GM10248 (cell line): ENCODE data around the gene KCMF1.

ENCODE experiments used
- CTCF ChIA-PET: fragments of 300-600 bp; sonication (Branson Sonifier 250); formaldehyde crosslinking; extraction: SDS; loops from one replicate; lab custom pipeline; 2021; ENCODE audit warnings: antibody characterized with exemption; lab: Yijun Ruan, JAX
- POLR2A ChIA-PET: fragments of 350-650 bp; sonication (Branson Sonifier 250); formaldehyde crosslinking; extraction: SDS; loops from one replicate; lab custom pipeline; 2020; ENCODE audit warnings: antibody characterized with exemption; lab: Yijun Ruan, JAX
- DNase-seq: peaks from one replicate; pipeline ENCODE4 v3.0.0; 2012; ENCODE audit errors: extremely low spot score
- TF ChIP-seq, protein P1 (sequence below): IDR thresholded peaks from 2 replicates; pipeline ENCODE4 v1.5.1; 2012; ENCODE audit warnings: mild to moderate bottlenecking, low read depth; ENCODE audit errors: extremely low read depth, missing control alignments, control extremely low read depth

The KCMF1 gene

DNA sequence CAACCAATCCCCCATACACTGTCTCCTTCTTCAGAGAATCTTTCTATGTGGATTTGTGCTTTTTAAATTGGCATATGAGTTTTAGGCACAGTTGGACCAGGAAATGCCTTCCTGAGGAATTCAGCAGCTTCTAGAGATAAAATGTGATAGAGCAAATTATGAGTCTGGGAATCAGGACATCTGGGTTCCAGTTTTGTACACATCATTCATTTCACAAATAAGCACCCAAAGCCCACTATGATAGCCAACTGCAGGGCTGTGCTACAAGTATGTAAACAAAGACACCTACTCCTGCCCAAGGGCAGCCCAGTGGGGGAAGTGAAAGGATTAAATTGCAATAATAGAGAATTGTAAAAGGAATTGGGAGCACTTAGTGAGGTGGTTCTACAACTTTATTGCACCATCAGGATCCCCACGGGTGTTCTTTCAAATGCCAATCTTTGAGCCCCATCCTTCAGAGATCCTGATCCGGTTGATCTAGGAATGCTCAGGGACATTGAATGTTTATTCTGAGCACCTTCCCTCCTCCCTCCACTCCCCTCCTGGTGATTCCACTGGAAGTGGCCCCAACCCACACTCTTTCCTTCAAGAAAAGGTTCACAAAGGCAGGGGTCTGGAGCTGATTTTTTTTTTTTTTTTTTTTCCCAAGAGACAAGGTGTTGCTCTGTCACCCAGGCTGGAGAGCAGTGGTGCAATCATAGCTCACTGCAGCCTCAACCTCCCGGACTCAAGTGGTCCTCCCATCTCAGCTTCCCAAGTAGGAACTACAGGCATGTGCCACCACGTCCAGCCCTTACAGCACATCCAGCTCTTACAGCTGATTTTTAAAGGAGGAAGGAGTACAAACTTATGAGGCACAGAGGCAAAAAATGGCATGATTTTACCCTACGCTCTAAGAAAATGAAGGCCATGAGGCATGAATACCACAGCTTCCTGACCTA is 11.1 kb upstream of the KCMF1 start:
- POLR2A ChIA-PET: interaction anchor here (0.5 to 1.4 kb wide), 3 partner anchors 17 to 33 kb away, joined by 3 to 6 read pairs (median 6); no protein-coding TSS in a partner anchor
- TF ChIP-seq, protein P1, sequence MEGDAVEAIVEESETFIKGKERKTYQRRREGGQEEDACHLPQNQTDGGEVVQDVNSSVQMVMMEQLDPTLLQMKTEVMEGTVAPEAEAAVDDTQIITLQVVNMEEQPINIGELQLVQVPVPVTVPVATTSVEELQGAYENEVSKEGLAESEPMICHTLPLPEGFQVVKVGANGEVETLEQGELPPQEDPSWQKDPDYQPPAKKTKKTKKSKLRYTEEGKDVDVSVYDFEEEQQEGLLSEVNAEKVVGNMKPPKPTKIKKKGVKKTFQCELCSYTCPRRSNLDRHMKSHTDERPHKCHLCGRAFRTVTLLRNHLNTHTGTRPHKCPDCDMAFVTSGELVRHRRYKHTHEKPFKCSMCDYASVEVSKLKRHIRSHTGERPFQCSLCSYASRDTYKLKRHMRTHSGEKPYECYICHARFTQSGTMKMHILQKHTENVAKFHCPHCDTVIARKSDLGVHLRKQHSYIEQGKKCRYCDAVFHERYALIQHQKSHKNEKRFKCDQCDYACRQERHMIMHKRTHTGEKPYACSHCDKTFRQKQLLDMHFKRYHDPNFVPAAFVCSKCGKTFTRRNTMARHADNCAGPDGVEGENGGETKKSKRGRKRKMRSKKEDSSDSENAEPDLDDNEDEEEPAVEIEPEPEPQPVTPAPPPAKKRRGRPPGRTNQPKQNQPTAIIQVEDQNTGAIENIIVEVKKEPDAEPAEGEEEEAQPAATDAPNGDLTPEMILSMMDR: no peak
- CTCF ChIA-PET: interaction anchor here (1.0 to 4.6 kb wide), 6 partner anchors 9 to 60 kb away, joined by 3 to 42 read pairs (median 4); no protein-coding TSS in a partner anchor
- no peak for DNase-seq

DNA sequence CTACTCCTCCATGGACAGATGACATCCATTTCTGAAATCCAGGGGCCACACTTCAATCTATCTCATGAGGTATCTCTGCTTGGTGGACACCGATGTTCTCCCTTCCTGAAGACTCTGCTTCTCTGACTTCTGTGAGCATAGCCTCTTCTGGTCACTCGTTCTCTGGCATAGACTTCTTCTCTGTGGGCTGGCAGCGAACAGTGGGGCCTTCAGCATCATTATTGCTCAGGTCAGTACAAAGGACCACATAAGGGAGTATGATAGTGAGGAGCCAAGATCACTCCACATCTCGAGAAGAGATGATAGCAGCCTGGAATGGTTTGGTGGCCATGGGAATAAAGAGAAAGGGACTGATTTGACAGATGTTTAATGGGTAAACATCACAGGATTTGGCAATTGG is 8.0 kb upstream of the KCMF1 start:
- CTCF ChIA-PET: interaction anchor here (1.1 kb wide), 1 partner anchor 16 kb away, joined by 5 read pairs; no protein-coding TSS in a partner anchor
- no peak for DNase-seq
- POLR2A ChIA-PET: no interaction called here
- TF ChIP-seq, protein P1: no peak

DNA sequence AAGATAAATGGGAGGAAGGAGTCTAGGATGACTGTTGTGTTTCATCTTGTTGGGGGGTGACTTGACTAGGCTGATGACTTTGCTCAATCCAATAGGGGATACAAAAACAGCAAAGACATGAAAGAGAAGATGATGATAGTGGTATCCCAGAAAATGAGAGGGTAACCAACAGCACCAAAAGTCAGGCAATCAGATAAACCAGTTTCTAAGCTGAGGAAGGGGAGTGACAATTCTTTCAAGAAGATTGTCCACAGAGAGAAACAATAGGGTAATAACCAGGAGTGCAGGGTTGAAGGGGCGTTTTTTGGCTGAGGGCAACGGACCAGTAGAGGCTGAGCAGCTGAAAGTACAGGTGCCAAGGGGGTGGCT is 7.7 kb upstream of the KCMF1 start:
- ChIA-PET POLR2A (no interaction called here), CTCF (interaction anchor here (1.1 kb wide), 1 partner anchor 16 kb away, joined by 5 read pairs; no protein-coding TSS in a partner anchor)
- TF ChIP-seq, protein P1: no peak
- no peak for DNase-seq

DNA sequence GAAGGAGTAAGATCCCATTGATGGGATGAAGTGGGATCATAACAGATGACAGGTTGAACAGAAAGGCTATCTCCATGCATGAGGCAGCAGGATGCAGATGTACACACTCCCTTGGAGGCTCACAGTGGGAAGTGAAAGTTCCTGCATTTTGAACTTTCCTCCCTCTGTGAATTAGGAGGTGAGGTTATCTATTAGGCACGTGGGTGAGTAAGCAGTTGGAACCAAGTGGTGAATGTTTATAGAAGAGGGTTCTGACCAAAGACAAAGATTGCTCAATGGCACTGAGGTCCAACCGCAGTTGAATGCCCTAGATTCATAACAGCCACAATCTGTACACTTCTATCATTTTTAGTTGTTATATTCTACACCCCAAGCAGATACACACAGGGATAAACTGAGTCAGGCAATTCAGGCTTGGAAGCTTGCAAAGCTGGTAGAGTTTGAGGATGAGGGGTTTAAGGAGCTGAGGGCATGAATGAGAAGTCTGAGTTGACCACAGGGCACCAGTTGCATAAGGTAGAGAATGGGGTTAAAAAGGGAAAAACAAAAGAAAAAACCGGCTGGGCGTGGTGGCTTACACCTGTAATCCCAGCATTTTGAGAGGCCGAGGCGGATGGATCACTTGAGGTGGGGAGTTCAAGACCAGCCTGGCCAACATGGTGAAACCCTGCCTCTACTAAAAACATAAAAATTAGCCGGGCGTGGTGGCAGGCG is 7.1 kb upstream of the KCMF1 start:
- no peak for DNase-seq
- CTCF ChIA-PET: no interaction called here
- POLR2A ChIA-PET: no interaction called here
- TF ChIP-seq, protein P1: no peak

DNA sequence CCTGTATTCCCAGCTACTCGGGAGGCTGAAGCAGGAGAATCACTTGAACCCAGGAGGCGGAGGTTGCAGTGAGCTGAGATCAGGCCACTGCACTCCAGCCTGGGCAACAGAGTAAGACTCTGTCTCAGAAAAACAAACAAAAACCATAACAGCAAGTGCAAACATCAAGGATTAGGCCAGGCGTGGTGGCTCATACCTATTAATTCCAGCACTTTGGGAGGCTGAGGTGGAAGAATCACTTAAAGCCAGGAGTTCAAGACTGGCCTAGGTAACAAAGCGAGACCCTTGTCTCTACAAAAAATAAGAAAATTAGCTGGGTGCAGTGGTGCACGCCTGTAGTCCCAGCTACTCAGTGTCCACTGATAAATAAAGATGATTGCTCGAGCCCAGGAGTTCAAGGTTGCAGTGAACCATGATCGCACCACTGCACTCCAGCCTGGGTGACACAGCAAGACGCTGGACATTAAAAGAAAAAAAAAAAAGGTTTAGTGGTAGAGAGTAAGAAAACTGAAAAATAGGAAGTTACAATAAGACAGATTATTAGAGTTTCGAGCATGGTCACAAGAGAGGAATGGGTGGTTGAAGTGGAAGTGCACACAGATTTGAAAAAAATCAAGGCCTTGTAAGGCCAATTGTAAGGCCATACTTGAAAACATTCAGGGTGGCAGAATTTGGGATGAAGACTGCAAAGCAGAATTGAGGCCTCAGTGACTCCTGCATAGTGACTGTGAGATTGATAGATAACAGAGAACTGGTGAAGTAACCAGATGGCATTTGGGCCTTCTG is 6.4 kb upstream of the KCMF1 start:
- no peak for DNase-seq
- ChIA-PET POLR2A (no interaction called here), CTCF (interaction anchor here (1.7 to 7.2 kb wide), 2 partner anchors 10 to 19 kb away, joined by 3 to 50 read pairs; no protein-coding TSS in a partner anchor)
- TF ChIP-seq, protein P1: no peak

DNA sequence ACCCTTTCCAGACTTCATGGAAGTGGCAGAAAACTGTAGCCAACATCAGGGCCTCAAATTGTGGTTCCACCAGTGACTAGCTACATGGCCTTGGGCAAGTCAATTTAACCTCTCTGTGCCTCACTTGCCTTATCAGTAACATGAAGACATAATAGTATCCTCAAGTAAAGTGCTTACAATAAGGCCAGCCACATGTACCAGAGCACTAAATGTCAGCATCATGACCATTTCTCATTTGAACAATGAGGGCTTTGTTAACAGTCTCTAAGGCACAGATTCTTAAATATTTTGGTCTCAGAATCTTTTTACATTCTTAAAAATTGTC is 5.8 kb upstream of the KCMF1 start:
- no peak for DNase-seq
- CTCF ChIA-PET: interaction anchor here (1.7 to 7.2 kb wide), 2 partner anchors 11 to 19 kb away, joined by 3 to 50 read pairs; no protein-coding TSS in a partner anchor
- TF ChIP-seq, protein P1: no peak
- POLR2A ChIA-PET: no interaction called here
